Measurements from ENCODE around the gene IL1RAPL2.
"Not testable (repeated sequence)": the region's sequence is repeated elsewhere in the genome, so short reads cannot be mapped to it uniquely, and the experiment has no call there.

Gene IL1RAPL2

DNA sequence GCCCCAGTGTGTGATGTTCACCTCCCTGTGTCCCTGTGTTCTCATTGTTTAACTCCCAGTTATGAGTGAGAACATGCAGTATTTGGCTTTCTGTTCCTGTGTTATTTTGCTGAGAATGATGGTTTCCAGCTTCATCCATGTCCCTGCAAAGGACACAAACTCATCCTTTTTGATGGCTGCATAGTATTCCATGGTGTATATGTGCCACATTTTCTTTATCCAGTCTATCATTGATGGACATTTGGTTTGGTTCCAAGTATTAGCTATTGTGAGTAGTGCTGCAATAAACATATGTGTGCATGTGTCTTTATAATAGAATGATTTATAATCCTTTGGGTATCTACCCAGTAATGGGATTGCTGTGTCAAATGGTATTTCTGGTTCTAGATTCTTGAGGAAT, 1239.7 kb downstream of the IL1RAPL2 start:
- DNase-seq (ENCODE audit: low read depth) = not testable (repeated sequence)

DNA sequence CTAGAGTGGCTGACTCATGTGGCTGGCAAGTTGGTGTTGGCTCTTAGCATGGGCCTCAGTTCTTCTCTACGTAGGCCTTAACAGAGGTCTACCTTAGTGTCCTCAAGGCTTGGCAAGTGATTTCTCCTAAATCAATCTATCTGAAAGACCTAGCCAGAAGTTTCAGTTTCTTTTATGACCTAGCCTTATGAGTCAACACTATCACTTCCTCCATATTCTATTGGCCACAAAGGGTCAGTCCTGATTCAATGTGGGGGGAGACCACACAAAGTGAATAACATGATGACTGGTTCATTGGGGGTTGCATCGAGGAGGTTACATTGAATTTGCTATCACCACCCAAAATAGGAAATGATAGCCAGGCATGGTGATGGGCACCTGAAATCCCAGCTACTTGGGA, 1250.5 kb downstream of the IL1RAPL2 start:
- DNase-seq (ENCODE audit: low read depth) = no peak

Measured in fibroblast of the conjunctiva (primary cell).